Heart right ventricle (tissue), 16 donors: ENCODE data around the gene SYT14. TPM values are rescaled to one million over a fixed set of nuclear protein-coding genes. Genes with fewer than 3 reads are reported as not detected.

Experiments
- ATAC-seq, 8 donors: fragments of 200-7000 bp; cut with Tn5 transposase; one replicate each; pipeline ENCODE4 v1.9.1; 2020; ENCODE audit warnings: mild to moderate bottlenecking in 8 of 8, moderate library complexity in 8 of 8, moderate number of reproducible peaks in 1 of 8
- DNase-seq, 2 donors: peaks; one replicate each; pipeline ENCODE4 v3.0.0-alpha.2; 2020
- H3K27ac ChIP-seq, 10 donors: fragments of 200-600 bp; sonication (generic) in 2 of 10; one replicate each; pipeline versions ENCODE4 v1.5.0 to v1.8.0; 2020 to 2022; ENCODE audit warnings: mild to moderate bottlenecking in 3 of 10
- H3K27me3 ChIP-seq, 7 donors: fragments of 200-600 bp; one replicate each; pipeline ENCODE4 v1.8.0; 2021 to 2022; ENCODE audit warnings: mild to moderate bottlenecking in 2 of 7
- H3K36me3 ChIP-seq, 9 donors: fragments of 200-600 bp; sonication (generic) in 1 of 9; one replicate each; pipeline versions ENCODE4 v1.5.0 to v1.8.0; 2020 to 2022; ENCODE audit warnings: mild to moderate bottlenecking in 2 of 9
- H3K4me1 ChIP-seq, 9 donors: fragments of 200-600 bp; sonication (generic) in 1 of 9; one replicate each; pipeline versions ENCODE4 v1.5.0 to v1.8.0; 2020 to 2022; ENCODE audit warnings: mild to moderate bottlenecking in 4 of 9
- H3K4me3 ChIP-seq, 10 donors: fragments of 200-600 bp; sonication (generic) in 2 of 10; one replicate each; pipeline versions ENCODE4 v1.5.0 to v1.8.0; 2020 to 2022; ENCODE audit warnings: mild to moderate bottlenecking in 7 of 10, moderate library complexity in 2 of 10
- H3K9me3 ChIP-seq, 11 donors: fragments of 200-600 bp in 10 of 11; sonication (generic) in 2 of 11; one replicate each; pipeline versions ENCODE4 v1.5.0 to v1.8.0; 2013 to 2022; ENCODE audit warnings: mild to moderate bottlenecking in 2 of 11, control low read depth in 1 of 11, moderate library complexity in 1 of 11
- WGBS, 2 donors: extraction: QIAGEN DNeasy Blood & Tissue Kit; methylation state at CpG; one replicate each; pipeline ENCODE4 v1.1.7; 2013; ENCODE audit warnings: inconsistent platforms in 1 of 2; 5-methylcytosine and 5-hydroxymethylcytosine counted together
- intact Hi-C, 10 donors: fragments of 100-400 bp; cut with DNase I; formaldehyde crosslinking; loops; one replicate each; pipeline versions ENCODE4 v1.11.1 to v1.14.2; 2022
- polyA plus RNA-seq, 2 donors: library from polyadenylated mRNA; stranded (reverse); fragments of 200-250 nt; gene quantifications; one replicate each; pipeline ENCODE4 v1.2.3, GENCODE V29; 2013
- total RNA-seq, 10 donors: library from RNA; stranded (reverse); fragmentation: NEBNext Ultra II Directional in 3 of 10; extraction: Animal tissue kit (Norgen Biotek cat#: 25700) in 3 of 10; gene quantifications; one replicate each; pipeline versions ENCODE4 v1.2.1 to v1.2.4, GENCODE V29; 2021 to 2023
- TF ChIP-seq, protein P1 (sequence below), 9 donors: fragments of 200-600 bp; sonication (generic) in 2 of 9; IDR thresholded peaks; one replicate each; pipeline versions ENCODE4 v1.5.0 to v1.8.0; 2021 to 2022; ENCODE audit warnings: antibody characterized with exemption in 9 of 9, mild to moderate bottlenecking in 5 of 9, moderate library complexity in 1 of 9
- donor health status: Arrhythmogenic right ventricular cardiomyopathy.
- donor health status: ischemic (EF 13 %, LVEDD 7.1; RV severe dilation, severe dysfunction).
- donor health status: healthy with polysubstance abuse.
- donor health status: DM: no; HTN: yes; CAD: no.
- donor health status: DM: no; HTN: no; CAD: no.
- donor health status: ischemic (EF 25% LVEDD 6.9; RV normal size, moderate dysfunction).
- donor health status: ischemic (EF 25% LVEDD 5.7; RV mildly dilated, moderate dysfunction).
- donor health status: healthy.
- donor health status: DM: yes; HTN: yes; CAD: no.
- donor health status: Ischemic cardiomyopathy.
- donor health status: ischemic (EF 35%, LVEDD 5.7; RV mildly dilated, moderate dysfunction).
- donor health status: nonischemic (EF 11% LVEDD 7.7; RV severe dilation, severe dysfunction).
- donor health status: DM: yes; HTN: yes; CAD: no.
- donor health status: PGD.
- donor health status: ischemic (EF 29% LVEDD 5.4; RV normal size, mild dysfunction).
- donor health status: nonischemic (EF 23%, LVEDD 6.1; RV moderate dilation, normal function).

SYT14 gene
- total and polyA plus RNA-seq, 12 donors: 0.06 TPM; not detected in 11

DNA sequence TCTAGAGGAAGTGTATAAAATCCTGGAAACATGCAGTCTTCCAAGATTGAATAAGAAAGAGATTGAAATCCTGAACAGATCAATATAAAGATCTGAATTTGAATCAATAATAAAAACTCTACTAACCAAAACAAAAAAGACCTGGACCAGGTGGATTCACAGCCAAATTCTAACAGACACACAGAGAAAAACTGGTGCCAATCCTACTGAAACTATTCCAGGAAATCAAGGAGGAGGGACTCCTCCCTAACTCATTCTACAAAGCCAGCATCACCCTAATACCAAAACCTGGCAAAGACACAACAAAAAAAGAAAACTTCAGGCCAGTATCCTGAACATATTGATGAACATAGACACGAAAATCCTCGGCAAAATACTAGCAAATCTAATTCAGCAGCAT, 58.3 kb downstream of the SYT14 start:
- WGBS, 2 donors: 66 to 75% methylated on average over 2 of the region's 2 CpGs
- H3K27me3 ChIP-seq: peaks cover 0 to 31% (median 10%) of the 10 kb centered on the region in 7 donors
- intact Hi-C loops: loop anchor here in 1 of 10 donors (5.0 to 10.0 kb wide), 2 partner anchors 134 to 422 kb away; no protein-coding TSS in a partner anchor
- ATAC-seq (no peak), DNase-seq (no peak)
- no peak overlapping the region for H3K4me3 ChIP-seq
- no peaks in the 10 kb centered on the region for H3K36me3 ChIP-seq
- H3K9me3 ChIP-seq: no peaks in the 10 kb centered on the region
- H3K27ac ChIP-seq: no peak overlapping the region
- no peaks in the 10 kb centered on the region for H3K4me1 ChIP-seq
- TF ChIP-seq, protein P1, sequence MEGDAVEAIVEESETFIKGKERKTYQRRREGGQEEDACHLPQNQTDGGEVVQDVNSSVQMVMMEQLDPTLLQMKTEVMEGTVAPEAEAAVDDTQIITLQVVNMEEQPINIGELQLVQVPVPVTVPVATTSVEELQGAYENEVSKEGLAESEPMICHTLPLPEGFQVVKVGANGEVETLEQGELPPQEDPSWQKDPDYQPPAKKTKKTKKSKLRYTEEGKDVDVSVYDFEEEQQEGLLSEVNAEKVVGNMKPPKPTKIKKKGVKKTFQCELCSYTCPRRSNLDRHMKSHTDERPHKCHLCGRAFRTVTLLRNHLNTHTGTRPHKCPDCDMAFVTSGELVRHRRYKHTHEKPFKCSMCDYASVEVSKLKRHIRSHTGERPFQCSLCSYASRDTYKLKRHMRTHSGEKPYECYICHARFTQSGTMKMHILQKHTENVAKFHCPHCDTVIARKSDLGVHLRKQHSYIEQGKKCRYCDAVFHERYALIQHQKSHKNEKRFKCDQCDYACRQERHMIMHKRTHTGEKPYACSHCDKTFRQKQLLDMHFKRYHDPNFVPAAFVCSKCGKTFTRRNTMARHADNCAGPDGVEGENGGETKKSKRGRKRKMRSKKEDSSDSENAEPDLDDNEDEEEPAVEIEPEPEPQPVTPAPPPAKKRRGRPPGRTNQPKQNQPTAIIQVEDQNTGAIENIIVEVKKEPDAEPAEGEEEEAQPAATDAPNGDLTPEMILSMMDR (IDR thresholded peaks at IDR 0.05): no peak

DNA sequence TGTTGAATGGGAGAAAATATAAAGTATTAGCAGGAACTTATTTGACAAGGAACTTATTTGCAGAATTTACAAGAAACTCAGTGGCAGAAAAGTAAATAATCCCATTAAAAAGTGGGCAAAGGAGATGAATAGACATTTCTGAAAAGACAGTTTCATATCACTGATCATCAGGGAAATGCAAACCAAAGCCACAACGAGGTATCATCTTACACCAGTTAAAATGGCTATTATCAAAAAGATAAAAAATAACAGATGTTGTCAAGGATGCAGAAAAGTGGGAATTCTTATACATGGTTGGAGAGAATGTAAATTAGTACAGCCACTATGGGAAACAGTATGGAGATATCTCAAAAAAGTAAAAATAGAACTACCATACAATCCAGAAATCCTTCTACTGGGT, 61.0 kb downstream of the SYT14 start:
- Histone ChIP-seq H3K4me3 (no peak overlapping the region), H3K27ac (no peak overlapping the region), H3K36me3 (no peaks in the 10 kb centered on the region), H3K4me1 (no peaks in the 10 kb centered on the region), H3K9me3 (no peaks in the 10 kb centered on the region), H3K27me3 (peaks cover 0 to 19% (median 3%) of the 10 kb centered on the region in 7 donors)
- WGBS, 2 donors: 37 to 57% methylated on average over 1 of the region's 1 CpG
- TF ChIP-seq, protein P1 (IDR thresholded peaks at IDR 0.05): no peak
- ATAC-seq: no peak
- intact Hi-C loops: loop anchor here in 1 of 10 donors (5.0 to 10.0 kb wide), 2 partner anchors 137 to 424 kb away; no protein-coding TSS in a partner anchor
- DNase-seq: no peak

DNA sequence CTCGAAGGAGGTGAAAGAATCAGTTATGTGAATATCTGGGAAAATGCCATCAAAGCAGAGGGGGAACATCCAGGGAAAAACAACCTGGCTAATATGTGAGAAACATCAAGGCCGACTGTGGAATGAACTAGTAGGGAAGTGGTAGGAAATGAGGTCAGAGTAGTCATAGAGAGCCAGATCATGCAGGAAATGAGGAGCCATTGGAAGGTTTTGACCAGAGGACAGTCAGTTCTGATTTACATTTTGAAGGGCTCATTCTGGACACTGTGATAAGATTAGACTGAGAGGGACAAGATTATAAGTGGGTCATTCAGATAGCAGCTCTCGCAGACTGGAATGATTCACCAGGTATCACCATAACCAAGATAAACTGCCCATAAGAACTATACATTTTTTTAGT, 63.7 kb downstream of the SYT14 start:
- H3K4me3 ChIP-seq: no peak overlapping the region
- no peak for DNase-seq
- H3K27ac ChIP-seq: no peak overlapping the region
- no peak for ATAC-seq
- 38 to 41% methylated on average over 3 of the region's 3 CpGs for WGBS, 2 donors
- intact Hi-C loops: no loop called here
- H3K36me3 ChIP-seq: no peaks in the 10 kb centered on the region
- TF ChIP-seq, protein P1 (IDR thresholded peaks at IDR 0.05): no peak
- peaks cover 0 to 4% (median 0%) of the 10 kb centered on the region in 7 donors for H3K27me3 ChIP-seq
- no peaks in the 10 kb centered on the region for H3K9me3 ChIP-seq
- H3K4me1 ChIP-seq: no peaks in the 10 kb centered on the region

DNA sequence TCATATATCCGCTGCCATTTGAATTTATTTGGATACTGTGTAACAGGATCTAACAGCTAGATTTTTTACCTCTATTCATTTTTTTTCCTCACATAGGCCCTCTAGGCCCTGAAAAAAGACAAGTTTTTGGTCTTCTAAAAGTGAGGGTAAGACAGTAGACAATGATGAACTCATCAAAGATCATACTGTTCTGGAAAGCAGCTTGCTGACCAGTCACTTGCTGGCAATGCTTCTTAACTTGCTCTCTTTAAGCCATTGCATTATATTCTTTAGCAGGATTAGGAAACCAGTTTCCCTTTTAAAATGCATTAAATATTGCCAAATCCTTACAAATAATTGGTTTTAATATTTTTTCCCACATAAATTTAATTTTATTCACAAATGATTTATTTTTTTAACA, 65.5 kb downstream of the SYT14 start:
- TF ChIP-seq, protein P1 (IDR thresholded peaks at IDR 0.05): no peak
- H3K36me3 ChIP-seq: no peaks in the 10 kb centered on the region
- no peak for ATAC-seq
- no peak for DNase-seq
- 88 to 94% methylated on average over 1 of the region's 1 CpG for WGBS, 2 donors
- no peak overlapping the region for H3K4me3 ChIP-seq
- no peaks in the 10 kb centered on the region for H3K9me3 ChIP-seq
- intact Hi-C loops: no loop called here
- no peak overlapping the region for H3K27ac ChIP-seq
- H3K4me1 ChIP-seq: no peaks in the 10 kb centered on the region
- peaks cover 0 to 4% (median 0%) of the 10 kb centered on the region in 7 donors for H3K27me3 ChIP-seq
